ENCODE results near the gene KIF22.

- TF ChIP-seq POLR2A (IDR thresholded peaks at IDR 0.05; ENCODE audit: low read length), result no peak
- no peak for TF ChIP-seq GATA1 (IDR thresholded peaks at IDR 0.05; ENCODE audit: low read depth, low read length)
Observed at GRCh38 chr16:29821643-29822115, 31.1 kb downstream of the KIF22 start.
